Measurements from ENCODE around the gene GIMAP2.

DNA sequence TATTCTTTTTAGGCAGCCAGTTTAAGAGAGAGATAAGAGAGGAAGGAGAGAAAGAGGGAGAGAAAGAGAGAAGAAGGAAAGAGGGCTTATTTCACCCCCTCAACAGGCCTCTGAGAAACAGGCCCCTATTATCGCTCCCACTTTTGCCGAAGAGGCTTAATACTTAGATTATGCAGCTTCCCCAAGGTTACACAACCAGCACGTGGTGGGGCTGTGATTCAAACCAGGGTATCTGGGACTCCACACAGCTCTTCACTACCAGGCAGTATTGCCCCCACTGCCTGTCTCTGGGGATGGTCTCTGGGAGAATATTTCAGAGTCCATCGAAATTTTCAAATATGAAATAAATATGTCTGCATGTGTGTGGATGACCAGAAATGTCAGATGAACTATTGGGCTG, 33.9 kb downstream of the GIMAP2 start:
- TF ChIP-seq, protein P1, sequence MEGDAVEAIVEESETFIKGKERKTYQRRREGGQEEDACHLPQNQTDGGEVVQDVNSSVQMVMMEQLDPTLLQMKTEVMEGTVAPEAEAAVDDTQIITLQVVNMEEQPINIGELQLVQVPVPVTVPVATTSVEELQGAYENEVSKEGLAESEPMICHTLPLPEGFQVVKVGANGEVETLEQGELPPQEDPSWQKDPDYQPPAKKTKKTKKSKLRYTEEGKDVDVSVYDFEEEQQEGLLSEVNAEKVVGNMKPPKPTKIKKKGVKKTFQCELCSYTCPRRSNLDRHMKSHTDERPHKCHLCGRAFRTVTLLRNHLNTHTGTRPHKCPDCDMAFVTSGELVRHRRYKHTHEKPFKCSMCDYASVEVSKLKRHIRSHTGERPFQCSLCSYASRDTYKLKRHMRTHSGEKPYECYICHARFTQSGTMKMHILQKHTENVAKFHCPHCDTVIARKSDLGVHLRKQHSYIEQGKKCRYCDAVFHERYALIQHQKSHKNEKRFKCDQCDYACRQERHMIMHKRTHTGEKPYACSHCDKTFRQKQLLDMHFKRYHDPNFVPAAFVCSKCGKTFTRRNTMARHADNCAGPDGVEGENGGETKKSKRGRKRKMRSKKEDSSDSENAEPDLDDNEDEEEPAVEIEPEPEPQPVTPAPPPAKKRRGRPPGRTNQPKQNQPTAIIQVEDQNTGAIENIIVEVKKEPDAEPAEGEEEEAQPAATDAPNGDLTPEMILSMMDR (IDR thresholded peaks at IDR 0.05): no peak
- no peak for TF ChIP-seq EZH2 (IDR thresholded peaks at IDR 0.05)
